ENCODE measurements around the gene SLC22A23.

Gene SLC22A23

DNA sequence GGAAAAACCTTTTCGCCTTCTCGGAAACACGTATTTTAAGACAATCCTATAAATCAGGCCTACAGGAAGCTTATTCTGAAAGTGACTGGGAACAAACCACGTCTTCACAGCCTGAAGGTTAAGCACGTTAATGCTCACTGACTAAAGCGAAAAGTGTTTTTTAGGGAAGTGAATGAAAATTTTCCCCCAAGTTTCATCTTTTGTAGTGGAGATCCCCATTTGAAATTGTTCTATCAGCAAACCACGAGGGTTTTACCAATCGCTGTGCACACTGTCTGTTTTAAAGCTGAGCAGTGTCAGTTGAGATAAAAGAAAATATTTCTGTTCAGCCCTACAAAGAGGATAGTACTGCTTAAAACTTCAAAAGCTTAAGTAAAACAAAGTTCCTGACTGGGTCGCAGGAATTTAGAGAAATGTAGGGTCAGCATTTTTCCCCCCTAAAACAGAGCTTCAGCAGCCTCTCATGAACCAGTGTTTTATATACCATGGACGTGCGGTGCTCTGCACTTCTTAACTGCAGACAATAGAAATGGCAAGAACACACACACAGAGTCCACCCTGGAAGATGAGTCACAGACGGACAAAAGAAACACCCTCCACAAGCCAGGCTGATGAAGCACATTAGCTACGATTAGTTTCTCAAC, 34.9 kb downstream of the SLC22A23 start:
- DNase-seq (ENCODE audit: low spot score) = no peak

DNA sequence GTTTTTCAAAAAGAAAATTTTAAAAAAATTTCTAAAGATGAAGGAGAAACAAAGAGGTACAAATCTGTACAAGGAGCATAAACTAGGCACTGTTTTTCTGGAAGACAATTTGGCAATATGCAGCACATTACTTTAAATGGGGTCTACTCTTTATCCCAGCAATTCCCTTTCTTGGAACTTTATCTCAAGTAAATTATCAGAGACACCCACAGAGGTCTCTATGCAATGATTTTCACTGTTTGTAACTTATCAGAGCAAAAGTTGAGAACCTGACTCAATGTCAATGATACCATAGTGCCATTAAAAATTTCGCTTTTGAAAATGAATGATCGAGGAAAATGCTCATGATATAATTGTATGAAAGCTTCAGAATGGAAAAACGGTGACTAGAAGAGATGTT, 35.7 kb downstream of the SLC22A23 start:
- DNase-seq (ENCODE audit: low spot score) = no peak

DNA sequence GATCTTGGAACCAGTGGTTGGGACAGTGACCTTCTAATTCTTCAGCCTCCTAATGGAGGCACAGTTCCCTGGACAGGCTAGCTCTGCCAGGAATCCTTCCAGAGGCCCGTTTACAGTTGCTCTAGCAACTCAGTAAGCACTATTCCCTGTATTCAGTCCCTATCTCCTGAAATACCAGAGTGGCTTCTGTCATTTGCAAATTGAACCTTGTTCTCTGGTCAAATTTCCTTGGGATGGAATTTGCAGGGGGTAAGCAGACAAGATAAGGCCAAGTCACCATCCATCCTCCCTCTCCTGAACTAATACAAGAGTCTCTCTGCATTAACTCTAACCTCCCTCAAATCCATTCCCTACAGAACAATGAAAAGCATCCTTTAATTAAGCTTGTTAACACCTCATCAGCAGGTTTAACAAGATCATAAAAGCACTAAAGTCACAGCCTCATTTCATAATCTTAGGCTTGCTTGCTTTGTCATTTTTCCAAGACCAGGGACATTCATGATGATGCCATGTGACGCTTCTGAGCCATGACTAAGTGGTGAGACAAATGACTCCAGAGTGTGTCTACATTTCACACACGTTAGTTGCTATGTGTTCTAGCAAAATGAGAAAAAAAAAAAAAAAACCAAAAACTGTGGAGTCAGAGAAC, 37.1 kb downstream of the SLC22A23 start:
- no peak for DNase-seq (ENCODE audit: low spot score)

DNA sequence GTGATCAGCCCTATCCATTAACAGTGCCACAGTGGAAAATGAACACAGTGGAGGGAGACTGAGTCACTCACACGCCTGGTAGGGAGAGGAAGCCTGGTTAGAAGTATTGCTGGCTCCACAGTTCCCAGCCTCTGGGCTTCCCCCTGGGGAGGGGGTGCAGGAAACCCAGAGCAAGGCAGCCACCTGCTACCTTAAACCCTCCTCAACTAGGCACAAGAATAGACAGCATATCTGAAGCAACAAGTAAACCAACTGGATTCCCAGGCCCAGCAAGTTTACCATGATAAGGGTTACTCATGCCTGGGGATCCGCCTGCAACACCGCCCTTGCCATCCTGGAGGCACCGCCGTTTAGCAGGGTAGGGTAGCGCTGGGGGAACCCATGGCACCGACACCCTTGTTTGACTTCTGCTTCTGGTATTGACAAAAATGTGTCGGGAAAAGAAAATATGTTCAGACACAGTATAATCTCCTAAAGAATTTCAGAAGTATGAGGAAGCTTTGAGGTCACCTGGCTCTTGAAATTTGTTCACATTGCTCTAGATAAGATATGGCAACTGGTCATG, 38.3 kb downstream of the SLC22A23 start:
- DNase-seq (ENCODE audit: low spot score) = no peak

DNA sequence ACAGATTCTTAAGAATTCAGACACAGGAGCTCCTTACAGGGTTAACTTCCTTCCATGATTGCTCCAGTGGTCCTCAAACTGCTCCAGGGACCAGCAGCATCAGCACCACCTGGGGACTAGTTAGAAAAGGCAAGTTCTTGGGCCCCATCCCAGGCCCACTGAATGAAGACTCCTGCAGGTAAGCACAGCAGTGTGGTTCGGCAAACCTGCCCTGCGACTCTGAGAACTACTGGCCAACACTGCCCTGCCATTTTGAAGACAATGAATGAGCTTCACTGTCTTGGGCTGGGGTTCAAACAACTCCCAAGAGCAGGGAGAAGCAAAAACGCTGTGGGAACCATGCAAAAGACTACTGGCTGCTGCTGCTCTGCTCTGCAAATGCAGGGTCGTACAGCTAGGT, 39.4 kb downstream of the SLC22A23 start:
- no peak for DNase-seq (ENCODE audit: low spot score)

DNA sequence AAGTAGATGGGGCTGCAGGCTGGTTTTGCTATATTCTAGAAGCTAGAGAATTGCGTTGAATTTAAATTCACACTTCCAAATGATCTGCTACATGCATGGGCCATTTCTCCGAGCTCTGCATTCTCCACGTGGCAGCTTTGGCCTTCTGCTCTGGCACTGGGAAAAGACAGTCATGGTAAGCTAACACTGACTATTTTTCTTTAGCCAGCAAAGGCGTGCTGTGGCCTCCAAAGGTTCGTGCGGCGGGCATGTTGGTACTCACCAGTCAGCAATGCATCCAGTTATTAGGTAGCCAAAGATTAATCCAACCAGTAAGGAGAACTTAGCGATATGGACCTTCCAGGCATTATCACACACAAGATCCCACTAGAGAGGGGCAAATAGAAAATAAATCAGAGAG, 41.4 kb downstream of the SLC22A23 start:
- no peak for DNase-seq (ENCODE audit: low spot score)

DNA sequence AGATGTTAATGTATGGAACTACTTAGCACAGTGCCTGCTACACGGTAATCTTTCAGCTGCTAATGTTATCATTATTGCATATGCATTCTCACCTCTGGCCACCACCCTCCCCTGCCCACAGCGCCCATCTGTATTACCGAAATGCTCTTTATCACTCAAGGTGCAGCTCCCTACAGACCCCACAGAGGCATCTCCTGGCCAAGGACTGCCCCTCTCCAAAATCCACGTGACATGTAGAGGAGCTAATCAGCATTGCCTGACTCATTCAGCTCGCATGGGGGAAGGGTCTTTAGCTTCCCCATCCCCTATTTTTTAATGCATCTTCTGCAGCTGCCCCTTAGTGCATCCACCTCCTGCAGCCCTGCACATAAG, 41.8 kb downstream of the SLC22A23 start:
- no peak for DNase-seq (ENCODE audit: low spot score)

DNA sequence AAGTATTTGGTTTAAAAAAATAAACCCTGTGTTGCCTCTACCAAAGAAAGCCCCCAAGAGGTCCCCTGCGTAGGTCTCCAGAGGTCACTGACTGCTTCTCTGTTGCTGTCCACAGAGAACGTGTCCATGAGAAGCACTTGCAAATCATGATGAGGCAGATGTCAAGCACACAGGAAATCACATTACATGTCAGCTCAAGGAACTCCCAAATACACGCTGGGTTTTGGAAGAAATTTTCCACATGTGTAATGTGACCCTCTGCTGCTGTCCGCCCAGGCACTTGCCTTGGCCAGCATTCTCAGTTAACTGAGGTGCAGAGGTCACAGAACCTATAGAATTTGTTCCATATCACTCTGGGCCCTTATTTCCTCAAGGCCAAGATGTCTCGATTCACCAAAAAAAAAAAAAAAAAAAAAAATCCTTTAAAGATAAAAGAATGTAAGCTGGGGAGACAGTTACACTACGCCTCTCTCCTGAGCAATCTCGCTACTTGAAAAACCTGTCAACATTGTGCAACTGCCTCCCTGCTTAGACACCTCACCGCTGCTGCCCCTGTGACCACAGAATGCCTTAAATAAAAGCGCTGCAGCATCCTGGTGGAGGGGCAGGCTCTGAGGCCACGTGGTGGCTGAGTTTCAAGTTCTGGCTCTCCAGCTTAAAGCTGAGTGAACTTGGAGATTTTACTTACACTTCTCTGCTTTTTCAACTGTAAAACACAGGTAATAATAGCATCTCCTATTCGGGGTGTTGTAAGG, 42.3 kb downstream of the SLC22A23 start:
- DNase-seq (ENCODE audit: low spot score) = peak; percentile 54

DNA sequence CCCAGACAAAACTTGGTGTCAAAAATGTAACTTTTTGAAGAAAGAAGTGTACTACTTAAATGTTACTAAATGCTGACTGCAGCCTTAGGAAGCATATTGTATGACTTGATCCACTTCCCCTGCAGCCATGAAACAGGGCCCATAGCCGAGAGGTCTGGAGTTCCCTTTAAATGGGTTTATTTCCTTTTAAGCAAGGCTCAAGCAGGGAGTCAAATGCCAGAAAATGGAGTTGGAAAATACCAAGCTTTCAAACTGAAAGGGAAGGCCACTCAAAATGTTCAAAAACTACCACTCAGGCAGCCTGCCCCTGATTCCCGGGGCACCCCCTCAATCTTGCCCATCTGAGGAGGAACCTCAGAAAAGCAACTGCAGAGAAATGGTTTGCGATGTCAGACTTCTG, 43.3 kb downstream of the SLC22A23 start:
- DNase-seq (ENCODE audit: low spot score) = no peak

DNA sequence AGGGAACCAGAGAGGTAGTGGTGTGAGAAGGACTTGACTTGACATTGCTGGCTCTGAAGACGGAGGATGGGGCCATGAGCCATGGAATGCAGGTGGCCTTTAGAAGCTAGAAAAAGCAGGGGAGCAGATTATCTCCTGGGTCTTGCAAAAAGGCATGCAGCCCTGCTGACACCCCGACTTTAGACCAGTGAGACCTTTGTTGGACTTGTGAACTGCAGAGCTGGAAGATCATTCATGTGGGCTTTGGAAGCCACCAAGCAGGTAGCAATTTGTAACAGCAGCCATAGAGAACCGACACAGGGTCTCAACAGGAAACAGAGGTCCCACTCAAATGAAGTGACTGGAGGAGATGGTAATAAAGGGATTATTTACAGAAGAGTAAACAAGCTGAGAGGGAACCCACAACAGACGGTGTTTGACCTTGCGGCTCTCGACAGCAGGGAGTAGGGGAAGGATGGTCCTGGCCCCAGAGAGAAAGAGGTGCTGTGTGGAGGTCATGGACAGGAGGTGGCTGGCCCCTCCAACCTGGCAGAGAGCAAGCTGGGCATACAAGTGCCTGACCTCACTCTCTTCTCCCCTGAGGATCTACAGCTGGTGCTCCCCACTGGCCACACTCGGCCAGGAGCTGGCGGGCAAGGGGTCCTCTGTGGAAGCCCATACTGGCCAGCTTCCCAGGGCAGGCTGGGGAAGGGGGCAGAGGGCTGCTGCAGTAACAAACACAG, 43.9 kb downstream of the SLC22A23 start:
- DNase-seq (ENCODE audit: low spot score) = no peak

DNA sequence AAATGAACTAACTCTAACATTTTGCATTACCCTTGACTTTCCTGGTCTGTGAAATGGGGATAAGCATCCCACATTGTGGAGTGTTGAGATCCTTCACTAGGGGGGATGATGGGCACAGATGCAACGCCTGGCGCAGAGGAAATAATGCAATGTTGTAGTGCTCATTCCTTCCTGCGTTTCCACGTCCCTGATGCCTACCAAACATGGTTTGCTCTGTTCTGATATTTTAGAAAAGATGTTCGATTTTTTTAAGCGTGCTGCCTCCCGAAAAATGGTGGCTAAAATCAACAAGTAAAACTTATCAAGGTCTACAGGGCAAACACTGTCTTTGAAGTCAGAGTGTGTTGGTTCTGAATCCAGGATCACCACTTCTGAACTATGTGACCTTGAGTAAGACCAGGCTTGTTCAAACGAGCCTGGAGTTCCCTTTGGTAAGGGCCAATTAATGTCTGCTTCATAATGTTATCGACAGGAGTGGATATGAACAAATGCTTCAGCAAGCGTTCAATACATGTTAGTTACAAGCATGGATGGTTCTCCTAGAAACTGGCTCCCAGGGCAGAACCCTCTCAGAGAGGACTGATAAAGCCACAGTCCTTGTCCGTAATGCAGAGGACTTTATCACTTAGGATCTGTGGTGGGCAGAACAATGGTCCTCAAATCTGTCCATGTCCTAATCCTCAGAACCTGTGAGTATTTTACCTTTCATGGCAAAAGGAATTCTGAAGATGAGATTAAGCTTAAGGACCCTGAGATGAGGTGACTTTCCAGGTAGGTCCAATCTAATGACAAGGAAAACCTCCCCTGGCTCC, 44.7 kb downstream of the SLC22A23 start:
- DNase-seq (ENCODE audit: low spot score) = no peak

DNA sequence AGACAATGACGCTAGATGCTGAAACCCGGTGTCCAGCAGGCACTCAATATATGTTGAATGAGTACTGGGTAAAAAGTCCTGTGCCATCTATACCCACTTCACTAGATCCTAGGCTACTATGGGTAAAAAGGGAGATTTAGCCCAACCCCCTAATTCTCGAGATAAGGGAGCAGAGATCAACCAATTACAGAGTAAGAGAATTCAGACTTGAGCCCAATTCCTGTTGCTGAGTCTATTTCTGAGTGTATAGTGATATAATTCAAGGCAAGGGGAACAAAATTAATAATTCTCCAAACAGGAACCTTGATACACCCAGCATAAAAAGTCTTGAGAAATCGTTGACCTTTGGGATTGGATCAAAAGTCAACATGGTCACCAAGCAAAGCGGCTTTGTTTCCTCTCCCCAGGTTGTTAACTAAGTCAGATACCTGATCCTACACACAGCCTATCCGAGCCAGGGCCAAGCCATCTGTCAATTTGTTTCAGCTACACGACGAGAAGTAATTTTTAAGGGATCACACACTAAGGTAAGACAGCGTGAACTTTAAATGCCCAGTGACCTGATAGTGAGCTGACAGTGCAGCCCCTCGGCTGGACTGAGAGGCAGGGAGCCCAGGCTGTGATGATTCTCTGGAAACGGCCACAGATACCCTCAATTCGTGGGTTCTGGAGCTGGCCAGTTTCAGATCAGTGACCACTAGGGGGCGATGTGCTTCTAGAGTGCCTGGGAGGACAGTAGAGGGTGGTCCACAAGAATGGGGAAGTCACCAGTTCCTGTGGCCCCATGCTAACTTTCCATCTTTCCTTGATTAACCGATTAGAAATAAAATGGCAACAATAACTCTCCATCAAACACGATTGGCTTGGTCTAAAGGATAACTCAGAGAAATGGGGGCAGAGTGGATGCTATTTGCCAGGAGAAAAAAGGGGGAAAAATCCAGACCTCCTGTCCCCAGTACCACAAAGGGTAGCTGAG, 46.2 kb downstream of the SLC22A23 start:
- no peak for DNase-seq (ENCODE audit: low spot score)

DNA sequence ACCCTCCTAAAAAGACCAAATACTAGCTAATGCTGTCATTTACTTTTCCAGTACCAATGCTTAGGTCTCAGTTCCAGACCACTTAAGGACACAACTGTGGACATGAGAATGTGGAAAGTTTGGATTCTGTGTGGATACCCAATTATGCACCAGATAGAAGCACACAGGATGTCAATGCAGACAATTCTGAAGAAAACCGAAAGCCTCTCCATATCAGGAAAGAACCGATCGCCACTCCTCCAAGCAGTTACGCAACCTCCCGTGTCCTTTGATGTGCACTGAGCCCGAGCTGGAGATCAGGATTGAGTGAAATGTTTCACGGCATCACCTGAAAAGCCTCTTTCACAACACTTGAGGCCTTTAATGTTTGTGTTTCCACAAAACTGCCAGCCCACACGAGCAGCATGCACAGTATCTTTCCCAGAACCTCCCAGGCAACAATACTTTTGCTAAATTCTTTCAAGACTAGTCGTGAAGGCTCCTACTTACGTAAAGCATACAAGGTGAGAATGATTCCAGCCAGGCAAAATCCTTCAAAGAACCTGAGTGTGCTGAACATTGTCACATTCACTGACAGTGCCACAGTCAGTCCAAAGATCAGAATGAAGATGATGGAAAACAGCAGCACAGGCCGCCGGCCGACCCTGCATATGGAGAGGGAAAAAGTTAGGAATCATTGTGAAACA, 47.0 kb downstream of the SLC22A23 start:
- no peak for DNase-seq (ENCODE audit: low spot score)

DNA sequence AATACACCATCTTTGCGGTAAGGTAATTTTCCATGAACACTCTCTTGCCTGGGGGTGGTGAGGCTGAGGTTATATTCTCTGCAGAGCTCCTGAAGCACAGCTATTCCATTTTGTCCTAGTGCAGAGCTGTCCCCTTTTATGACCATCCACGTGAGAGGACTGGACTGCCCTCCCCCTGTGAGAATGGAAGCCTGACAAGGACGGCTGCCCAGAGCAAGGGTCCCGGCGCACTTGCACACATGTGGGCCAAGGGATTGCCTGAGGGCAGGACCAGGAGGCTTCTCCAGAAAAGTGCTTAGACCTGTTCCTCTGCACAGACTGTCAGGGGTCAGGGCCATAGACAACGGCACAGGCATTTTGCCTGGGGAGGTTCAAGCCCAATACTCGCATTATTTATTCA, 48.2 kb downstream of the SLC22A23 start:
- DNase-seq (ENCODE audit: low spot score) = no peak

DNA sequence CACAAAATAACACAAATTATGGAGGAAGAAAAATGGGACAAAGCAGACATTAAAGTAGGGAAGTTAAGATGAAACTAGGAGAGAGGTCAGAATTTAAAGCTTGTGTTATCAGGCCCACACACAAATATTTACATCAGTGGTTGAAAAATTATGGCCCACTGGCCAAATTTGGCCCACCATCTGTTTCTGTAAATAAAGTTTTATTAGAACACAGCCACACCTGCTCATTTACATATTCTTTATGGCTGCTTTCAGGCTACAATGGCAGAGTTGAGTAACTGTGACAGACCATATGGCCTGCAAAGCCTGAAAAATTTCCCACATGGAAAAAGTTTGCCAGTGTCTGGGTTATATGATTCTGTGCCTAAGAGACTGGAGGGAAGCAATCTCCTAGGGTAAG, 49.0 kb downstream of the SLC22A23 start:
- DNase-seq (ENCODE audit: low spot score) = no peak

DNA sequence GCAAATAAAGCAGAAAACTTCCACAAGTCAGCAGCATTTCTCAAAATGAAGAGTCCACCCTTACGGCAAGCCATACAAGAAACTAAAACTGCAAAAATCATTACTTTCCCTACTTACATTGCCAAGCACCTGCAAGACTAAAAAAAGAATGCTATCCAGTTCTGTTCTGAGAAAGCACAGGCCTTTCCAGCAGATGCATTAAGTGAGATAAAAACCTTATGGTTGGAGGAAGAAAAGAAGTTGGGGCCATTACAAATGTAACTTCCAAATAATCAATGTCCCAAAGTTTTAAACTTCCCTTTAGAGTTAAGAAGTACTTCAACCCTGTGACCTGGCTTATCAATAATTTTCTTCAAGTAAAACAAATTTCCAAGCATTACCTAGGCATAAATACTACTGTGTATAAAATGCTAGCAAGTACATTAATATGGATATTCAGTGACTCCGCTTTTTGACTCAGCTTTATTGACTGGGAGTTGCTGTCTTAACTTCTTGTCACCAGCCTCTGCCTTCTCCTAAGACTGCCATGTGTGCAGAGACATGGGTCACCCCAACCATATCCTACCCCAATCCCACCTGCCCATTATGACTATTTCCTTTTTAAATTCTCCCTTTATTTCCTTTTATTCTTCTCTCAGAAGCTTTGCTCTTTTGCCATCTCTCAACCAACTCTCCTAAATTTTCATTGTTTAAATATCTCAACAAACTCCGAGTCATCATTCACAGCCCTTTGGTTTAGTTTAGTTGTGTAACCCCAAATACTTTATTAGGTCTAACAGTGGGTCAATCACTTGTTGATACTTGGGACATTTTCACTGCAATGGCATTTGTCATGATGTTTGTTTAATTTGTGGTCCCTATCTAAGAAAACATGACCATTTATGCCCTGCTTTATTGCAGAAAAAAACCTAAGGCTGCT, 49.7 kb downstream of the SLC22A23 start:
- DNase-seq (ENCODE audit: low spot score) = no peak

DNA sequence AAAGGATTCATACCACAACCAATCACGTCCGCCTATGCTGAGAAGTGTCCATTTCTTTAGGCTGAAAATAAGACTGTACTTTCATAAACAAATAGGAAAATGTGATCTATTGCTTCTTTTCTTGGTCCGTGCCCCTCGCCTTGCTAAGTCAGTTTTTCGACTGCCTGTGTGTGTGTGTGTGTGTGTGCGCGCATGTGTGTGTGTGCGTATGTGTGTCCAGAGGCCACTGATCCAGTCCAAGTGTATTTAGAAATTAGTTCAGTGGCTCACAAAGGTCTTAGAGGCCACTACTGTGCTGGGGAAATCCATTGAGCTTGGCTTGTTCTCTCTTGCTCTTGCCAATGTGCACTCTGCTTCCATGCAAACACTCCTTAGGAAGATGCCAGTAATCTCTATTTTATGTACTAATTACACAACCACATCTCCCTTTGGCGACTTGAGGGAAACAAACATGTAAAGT, 50.5 kb downstream of the SLC22A23 start:
- no peak for DNase-seq (ENCODE audit: low spot score)

DNA sequence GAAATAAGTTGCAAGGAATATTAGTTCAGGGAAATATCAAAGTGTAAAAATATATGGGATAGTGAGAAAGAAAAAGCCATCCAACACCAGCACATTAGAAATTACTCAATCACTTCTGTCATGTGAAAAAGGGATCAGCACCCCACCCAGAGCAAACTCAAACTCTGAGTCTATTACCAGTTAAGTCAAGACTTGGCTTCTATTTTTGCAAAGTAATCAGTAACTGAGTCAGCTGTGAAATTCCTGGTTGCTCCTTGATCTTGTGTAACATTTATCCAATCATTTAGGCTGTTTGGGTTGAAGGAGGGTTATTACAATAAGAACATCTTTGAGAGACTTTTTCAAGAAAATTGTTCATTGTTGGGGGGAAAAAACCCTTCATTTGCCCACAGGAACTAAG, 51.2 kb downstream of the SLC22A23 start:
- DNase-seq (ENCODE audit: low spot score) = no peak

DNA sequence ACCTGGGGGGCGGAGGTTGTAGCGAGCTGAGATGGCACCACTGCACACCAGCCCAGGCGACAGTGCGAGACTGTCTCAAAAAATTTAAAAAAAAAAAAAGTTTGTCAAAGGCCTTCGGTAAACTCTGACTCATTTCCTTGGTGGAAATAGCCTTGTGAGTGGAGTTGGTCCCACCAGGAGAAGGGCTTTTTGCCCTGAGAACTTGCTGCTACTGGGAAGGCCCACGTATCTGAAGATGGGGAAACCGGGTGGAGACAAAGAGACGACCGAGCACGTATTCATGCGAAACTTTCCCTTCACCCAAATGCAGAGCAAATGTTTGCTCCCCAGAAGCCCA, 51.7 kb downstream of the SLC22A23 start:
- no peak for DNase-seq (ENCODE audit: low spot score)
